ENCODE results near the gene CCDC116.
"Not testable (repeated sequence)": the region's sequence is repeated elsewhere in the genome, so short reads cannot be mapped to it uniquely, and the experiment has no call there.

Gene CCDC116

GRCh38 chr22:21609556-21610157 lies 22.9 kb upstream of the CCDC116 start:
- not testable (repeated sequence) for DNase-seq

- no peak for DNase-seq
Observed at GRCh38 chr22:21611210-21611977, 21.2 kb upstream of the CCDC116 start.

- no peak for DNase-seq
Observed at GRCh38 chr22:21612858-21613257, 19.7 kb upstream of the CCDC116 start.

GRCh38 chr22:21613553-21614233 lies 18.9 kb upstream of the CCDC116 start:
- DNase-seq: no peak

- no peak for DNase-seq
Observed at GRCh38 chr22:21615731-21616130, 16.8 kb upstream of the CCDC116 start.

GRCh38 chr22:21617337-21617736 lies 15.2 kb upstream of the CCDC116 start:
- not testable (repeated sequence) for DNase-seq

GRCh38 chr22:21621025-21621424 lies 11.5 kb upstream of the CCDC116 start:
- DNase-seq: no peak

- no peak for DNase-seq
Observed at GRCh38 chr22:21622011-21622918, 10.3 kb upstream of the CCDC116 start.

GRCh38 chr22:21622919-21623647 lies 9.5 kb upstream of the CCDC116 start:
- no peak for DNase-seq

GRCh38 chr22:21623648-21623970 lies 9.0 kb upstream of the CCDC116 start:
- no peak for DNase-seq

GRCh38 chr22:21624120-21624879 lies 8.3 kb upstream of the CCDC116 start:
- peak; percentile 59 for DNase-seq

GRCh38 chr22:21624880-21625791 lies 7.4 kb upstream of the CCDC116 start:
- DNase-seq: peak; percentile 14

GRCh38 chr22:21626073-21626734 lies 6.4 kb upstream of the CCDC116 start:
- DNase-seq: peak; percentile 25

GRCh38 chr22:21626735-21627469 lies 5.7 kb upstream of the CCDC116 start:
- DNase-seq: peak; percentile 38

- peak; percentile 51 for DNase-seq
Observed at GRCh38 chr22:21628386-21629254, 3.9 kb upstream of the CCDC116 start.

- DNase-seq: peak; percentile 93
Observed at GRCh38 chr22:21629255-21630149, 3.1 kb upstream of the CCDC116 start, which contains the start of gene YDJC. YDJC (minus strand) TSS chr22:21630022; CDS start chr22:21630014, 8 bp downstream.

- DNase-seq: no peak
Observed at GRCh38 chr22:21631025-21631424, 1.5 kb upstream of the CCDC116 start.
